VCaP (cell line): Measurements from ENCODE around the gene DBET.
"Not testable (repeated sequence)": the region's sequence is repeated elsewhere in the genome, so short reads cannot be mapped to it uniquely, and the experiment has no call there.

Experiments used
- H3K27ac ChIP-seq: fragments of 450-650 bp; 2 replicates; pipeline ENCODE4 v1.5.1; 2017
- TF ChIP-seq, protein P1 (sequence below): fragments of 450-650 bp; conservative IDR thresholded peaks from 2 replicates; pipeline ENCODE4 v1.5.1; 2017; ENCODE audit warnings: mild to moderate bottlenecking, moderate library complexity

The DBET gene

DNA sequence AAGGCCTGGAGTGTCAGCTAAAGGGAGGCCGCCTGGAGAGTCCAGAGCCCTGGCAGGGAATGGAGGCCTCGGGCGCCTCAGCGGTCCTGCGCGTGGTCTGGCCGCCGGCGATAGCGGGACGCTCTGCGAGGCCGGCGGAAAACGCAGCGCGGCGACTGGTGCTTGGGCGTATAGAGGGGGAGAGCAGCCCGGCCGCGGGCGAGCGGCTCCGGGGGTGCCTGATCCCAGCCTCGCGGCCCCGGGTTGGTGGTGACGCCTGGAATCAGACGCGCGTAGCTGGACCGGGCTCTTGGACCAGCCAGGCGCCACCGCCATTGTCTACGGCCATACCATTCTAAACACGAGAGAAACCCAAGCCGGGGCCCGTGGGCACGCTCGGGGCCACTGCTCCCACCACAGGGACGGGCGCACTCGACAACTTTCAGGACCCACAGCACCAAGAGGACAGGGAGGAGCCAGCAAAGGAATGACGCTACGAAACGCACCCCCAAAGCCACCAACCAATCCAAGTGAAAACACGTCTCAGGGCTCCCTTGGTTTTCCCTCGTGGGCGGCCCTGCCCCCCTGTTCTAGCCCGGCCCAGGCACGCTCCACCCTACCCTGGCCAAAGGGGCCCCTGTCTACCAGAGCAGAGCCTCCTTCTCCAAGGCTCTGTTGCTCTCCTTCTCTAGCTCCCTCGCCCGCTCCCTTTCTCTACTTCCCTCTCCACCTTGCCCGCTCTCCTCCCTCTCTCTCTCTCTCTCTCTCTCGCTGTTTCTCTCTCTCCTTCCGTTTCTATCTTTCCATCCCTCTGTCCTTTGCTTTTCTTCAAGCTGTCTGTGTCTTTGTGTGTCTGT, 45.1 kb upstream of the DBET start:
- no peak overlapping the region for H3K27ac ChIP-seq
- TF ChIP-seq, protein P1, sequence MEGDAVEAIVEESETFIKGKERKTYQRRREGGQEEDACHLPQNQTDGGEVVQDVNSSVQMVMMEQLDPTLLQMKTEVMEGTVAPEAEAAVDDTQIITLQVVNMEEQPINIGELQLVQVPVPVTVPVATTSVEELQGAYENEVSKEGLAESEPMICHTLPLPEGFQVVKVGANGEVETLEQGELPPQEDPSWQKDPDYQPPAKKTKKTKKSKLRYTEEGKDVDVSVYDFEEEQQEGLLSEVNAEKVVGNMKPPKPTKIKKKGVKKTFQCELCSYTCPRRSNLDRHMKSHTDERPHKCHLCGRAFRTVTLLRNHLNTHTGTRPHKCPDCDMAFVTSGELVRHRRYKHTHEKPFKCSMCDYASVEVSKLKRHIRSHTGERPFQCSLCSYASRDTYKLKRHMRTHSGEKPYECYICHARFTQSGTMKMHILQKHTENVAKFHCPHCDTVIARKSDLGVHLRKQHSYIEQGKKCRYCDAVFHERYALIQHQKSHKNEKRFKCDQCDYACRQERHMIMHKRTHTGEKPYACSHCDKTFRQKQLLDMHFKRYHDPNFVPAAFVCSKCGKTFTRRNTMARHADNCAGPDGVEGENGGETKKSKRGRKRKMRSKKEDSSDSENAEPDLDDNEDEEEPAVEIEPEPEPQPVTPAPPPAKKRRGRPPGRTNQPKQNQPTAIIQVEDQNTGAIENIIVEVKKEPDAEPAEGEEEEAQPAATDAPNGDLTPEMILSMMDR, result no peak

DNA sequence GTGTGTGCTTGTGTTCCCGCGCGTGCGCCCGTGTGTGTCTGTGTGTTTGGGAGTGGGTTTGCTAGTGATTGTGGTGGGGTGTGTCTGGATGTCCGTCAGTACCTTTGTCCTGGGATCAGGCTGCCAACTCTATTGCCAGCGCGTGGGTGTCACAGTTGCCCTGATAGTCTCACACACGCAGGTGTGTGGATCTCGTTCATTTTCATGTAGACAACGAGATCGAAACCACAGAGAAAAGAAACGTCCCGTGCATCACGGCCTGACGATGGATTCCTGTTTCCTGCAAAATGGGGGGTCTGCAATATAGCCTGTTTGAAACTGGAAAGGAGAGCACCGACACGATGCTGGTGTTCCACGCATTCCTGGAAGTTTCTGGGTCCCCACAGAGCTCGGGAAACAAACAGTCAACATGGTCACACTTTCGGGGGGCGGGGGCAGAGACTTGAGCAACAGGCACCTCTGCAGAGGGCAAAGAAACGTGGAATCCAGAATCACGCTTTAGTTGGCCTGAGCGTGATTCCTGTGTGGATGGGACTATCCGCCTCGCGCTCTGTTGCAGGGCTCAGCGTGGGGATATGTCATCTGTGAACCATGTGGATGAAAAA, 44.3 kb upstream of the DBET start:
- H3K27ac ChIP-seq, result not testable (repeated sequence)

DNA sequence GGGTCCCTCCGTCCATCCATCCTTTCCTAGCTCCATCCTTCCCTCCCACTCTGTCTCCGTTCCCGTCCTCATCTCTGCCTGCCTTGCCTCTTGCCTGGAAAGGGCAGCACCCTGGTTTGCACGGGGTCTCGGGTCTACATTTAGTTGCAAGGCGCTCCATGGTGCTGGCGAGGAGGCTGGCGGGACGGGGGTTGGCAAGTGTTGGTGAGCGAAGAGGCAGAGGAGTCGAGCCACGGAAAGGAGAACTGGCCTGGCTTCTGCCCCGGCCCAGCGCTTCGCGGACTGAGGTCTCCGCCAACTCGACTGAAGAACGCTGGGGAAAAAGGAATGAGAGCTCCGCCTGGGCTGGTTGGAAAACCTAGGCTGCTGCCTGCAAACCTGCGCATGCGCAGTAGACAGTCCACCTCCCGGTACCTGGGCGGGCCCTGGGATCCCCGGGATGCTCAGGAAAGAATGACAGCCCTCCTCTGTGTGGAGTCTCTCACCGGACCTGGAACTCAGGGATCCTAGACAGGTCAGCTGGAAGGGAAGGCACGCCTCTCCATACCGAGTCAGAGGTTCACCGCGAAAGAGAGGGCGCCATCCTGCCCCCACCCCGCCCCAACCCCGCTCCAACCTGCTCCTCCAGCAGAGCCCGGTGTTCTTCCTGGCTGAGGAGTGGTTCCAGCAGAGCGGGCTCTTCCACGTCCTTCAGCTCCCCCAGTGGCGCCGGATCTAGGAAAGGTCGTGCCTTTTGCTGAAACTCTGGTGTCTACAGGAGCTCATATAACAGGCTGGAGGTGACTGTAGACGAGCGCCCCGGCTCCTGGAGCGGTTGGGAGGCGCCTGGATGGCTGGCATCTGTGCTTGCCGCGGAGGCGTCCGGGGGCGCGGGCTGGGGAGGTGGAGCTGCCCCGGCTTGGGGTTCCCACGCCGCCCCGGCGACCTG, 43.2 kb upstream of the DBET start:
- TF ChIP-seq, protein P1, result no peak
- H3K27ac ChIP-seq, result no peak overlapping the region

DNA sequence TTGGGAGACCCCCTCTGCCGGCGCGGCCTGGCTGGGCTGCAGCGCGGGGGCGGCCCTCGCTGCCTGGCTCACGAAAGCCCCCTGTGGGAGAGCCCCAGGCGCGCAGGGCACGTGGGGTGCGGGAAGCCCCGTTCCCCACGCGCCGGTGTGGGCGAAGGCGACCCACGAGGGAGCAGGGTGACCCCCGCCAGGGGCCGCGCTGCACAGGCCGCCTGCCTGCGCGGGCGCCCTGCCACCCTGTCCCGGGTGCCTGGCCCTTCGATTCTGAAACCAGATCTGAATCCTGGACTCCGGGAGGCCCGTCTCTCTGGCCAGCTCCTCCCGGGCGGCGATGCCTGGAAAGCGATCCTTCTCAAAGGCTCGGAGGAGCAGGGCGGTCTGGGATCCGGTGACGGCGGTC, 42.3 kb upstream of the DBET start:
- H3K27ac ChIP-seq, result not testable (repeated sequence)

DNA sequence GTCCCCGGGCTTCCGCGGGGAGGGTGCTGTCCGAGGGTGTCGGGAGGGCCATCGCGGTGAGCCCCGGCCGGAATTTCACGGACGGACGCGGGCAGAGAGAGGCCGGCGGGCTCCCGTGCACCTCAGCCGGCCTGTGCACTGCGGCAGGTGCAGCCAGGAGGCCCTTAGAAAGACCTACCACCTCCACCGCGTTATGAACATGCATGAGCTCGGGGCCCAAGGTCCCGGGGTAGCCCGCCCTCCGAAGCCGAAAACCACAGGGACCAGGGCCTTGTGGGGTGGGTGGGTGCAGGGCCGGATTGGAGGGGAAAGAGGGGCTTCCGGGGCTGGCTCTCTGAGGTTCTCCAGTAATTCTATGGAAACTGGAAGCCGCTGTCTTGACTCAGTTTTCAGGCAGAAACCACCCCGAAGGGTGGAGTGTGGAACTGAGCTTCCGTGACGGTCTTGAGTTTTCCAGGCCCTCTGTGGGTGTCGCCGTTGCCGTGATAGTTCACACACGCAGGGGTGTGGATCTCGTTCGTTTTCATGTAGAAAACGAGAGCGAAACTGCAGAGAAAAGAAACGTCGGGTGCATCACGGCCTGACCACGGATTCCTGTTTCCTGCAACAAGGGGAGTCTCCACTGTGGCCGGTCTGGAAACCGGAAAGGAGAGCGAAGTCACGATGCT, 41.6 kb upstream of the DBET start:
- not testable (repeated sequence) for H3K27ac ChIP-seq

DNA sequence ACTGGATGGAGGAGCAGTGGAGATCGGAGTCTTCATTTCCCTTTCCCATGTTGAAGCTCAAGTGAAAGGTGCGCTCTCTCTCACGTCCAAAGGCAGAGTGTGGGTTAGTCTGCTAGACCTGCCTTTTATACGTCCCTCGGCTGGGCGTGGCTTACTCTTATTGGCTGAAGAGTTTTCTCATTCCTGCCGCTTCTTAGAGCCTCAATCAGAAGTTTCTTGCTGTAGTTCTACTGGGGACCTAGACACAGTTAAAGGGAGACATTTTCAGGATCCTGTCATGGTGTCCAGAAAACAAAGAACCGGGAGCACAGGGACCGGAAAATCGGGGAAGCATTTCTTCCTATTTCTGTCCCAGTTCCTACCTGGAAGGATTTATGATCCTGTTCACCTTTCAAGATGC, 37.1 kb upstream of the DBET start, which contains the start of gene FRG2:
Gene FRG2, minus strand, starts transcription at position 101 of the 400 bp plus-strand sequence. Its CDS starts 52 bp downstream, at position 49.
- not testable (repeated sequence) for H3K27ac ChIP-seq

DNA sequence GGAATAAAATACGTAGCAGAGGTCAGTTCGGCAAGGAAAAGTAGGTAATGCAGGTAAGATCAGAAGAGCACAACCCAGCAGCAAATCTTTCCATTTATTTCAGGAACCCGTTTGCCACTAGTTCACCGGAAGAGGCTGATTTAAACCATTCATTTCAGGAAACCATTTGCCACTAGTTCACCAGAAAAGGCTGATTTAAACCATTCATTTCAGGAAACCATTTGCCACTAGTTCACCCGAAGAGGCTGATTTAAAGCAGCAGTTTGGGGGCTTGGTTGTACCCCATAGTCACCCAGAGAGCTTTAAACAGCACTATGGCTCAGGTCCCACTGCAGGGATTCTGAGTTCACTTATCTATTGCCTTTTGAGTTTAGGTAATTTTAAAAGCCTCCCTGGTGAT, 33.0 kb upstream of the DBET start:
- not testable (repeated sequence) for H3K27ac ChIP-seq

DNA sequence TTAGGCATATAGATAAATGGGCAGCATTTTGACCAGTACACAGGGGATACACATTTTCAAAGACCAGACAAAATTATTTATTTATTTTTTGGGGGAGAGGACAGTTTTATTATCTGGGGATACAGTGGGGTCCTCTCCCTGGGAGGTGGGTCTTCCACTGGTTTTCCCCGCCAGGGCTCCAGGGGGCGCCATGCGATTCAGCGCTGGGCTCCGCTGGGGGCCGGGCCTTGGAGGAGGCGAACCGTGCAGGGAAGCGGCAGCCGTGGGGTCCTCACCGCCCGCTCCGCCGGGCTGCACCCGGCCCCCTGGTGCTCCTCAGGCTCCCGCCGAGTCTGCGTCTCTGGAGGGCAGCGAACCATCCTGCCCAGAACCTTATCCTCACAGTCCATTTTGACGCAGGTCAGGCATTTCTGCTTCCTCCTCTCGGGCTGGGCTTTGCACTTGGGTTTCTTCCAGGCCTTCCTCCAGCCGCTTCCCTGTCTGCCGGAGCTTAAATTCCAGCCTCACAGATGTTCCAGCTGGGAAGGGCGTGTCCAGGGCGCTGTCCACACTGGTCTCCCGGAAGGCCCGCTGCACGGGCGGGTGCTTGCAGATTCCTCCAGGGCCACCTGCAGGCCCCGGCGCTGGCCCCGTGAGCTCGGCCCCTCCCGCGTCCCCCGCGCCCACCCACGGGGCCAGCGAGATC, 26.5 kb upstream of the DBET start:
- TF ChIP-seq, protein P1, result peak; percentile 13; the same call in 1 of the 2 replicates

DNA sequence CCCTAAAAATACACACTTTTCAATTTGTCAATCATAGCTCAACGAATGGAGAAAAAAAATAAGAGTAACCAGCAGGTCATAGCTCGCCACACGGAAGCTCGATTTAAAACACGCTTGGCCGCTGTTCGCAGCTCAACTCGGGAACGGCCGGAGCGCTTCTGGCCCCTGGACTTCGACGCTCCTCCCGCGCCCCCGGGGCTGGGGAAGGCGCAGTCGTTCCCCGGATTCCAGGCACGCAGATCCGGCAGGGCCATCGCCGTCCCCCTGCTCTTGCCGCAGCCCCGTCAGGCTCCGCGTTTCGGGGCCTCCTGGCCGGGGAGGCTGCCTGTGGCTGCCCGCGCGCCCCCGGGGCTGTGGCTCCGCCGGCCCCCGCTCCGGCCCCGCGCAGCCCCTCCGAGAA, 23.4 kb upstream of the DBET start:
- H3K27ac ChIP-seq, result not testable (repeated sequence)

More for the DNA sequence above, 26.5 kb upstream of the DBET start:
- not testable (repeated sequence) for H3K27ac ChIP-seq

DNA sequence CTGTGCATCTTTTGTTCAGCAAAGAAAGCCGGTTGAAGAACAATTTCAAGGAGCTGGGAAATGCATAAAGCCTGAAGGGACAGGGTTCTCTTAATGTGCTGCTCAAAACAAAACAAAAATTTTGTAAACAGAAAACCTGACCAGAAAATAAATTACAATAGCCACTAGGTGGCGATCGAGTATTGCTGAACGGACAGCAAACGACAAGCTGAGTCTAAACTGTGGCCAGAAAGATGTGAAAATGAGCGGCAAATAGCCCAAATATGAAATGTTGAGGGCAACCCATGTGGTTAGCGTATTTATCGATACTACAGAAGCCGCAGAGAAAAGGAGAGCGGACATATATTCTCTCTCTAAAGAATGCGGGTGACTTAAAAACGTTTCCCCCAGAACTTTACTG, 16.7 kb upstream of the DBET start:
- H3K27ac ChIP-seq, result not testable (repeated sequence)

DNA sequence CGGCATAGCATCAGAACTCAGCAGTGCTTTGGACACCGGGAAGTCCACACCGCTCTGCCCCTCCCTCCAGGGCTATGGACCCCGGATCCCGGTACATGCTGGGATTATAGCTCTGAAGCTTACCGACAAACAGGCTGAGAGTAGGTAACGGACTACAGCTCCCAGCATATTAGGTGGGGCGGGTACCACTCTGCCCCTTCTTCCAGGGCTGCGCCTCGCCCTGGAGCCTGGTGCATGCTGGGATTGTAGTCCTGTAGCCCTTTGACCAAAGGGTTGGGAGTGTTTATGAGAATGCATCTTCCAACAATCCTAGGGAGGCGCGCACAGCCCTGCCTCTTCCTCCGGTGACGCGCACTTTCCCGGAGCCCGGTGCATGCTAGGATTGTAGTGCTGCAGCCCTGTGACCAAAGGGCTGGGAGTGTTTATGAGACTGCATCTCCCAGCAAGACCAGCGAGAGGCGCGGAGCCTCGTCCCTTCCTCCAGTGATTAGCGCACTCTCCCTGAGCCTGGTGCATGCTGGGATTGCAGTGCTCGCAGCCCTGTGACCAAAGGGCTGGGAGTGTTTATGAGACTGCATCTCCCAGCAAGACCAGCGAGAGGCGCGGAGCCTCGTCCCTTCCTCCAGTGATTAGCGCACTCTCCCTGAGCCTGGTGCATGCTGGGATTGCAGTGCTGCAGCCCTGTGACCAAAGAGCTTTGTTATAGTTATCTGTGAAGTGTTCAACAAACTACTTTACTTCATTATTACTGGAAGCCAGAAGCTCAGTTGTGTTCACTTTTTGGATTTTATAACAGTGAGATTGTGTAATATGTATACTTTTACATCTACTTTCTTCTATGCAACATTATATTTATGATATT, 14.7 kb upstream of the DBET start:
- H3K27ac ChIP-seq, result not testable (repeated sequence)

DNA sequence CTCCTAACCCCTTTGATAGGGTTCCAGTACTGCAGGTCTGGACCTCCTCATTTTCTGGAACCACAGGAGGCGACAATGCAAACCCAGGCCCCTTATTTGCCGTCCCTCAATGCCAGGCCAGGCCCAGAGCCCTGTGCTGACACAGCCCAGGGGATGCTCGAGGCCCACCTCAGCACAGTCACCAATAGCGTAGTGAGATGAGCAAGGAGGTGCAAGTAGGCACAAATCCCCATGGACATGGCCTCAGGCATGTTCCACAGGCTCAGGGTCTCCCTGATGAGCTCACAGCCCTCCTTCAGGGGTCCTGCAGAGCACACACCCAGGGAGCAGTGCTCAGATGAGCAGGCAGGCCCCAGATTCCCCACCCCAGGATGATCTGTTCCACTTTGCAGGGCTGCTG, 5.3 kb upstream of the DBET start:
- not testable (repeated sequence) for H3K27ac ChIP-seq

DNA sequence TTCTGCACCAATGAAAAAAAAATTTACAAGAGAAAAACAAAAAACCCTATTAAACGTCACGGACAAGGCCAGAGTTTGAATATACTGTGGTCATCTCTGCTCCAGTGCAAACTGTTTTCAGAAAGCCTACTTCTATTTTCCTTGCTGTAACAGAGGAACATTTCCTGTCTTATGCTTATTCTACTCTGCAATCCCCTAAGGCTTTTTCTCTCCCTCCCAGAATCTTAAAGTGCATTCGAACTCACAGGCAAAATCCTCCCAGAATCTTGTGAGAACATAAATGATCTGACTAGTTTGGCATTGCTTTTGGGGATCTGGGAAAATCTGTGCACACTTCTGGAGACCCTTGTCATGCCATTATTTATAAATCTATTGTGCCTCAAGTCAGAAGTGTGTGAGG, 503 bp downstream of the DBET start:
- H3K27ac ChIP-seq, result not testable (repeated sequence)

DNA sequence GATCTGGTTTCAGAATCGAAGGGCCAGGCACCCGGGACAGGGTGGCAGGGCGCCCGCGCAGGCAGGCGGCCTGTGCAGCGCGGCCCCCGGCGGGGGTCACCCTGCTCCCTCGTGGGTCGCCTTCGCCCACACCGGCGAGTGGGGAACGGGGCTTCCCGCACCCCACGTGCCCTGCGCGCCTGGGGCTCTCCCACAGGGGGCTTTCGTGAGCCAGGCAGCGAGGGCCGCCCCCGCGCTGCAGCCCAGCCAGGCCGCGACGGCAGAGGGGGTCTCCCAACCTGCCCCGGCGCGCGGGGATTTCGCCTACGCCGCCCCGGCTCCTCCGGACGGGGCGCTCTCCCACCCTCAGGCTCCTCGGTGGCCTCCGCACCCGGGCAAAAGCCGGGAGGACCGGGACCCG, 4.0 kb downstream of the DBET start:
- not testable (repeated sequence) for H3K27ac ChIP-seq

DNA sequence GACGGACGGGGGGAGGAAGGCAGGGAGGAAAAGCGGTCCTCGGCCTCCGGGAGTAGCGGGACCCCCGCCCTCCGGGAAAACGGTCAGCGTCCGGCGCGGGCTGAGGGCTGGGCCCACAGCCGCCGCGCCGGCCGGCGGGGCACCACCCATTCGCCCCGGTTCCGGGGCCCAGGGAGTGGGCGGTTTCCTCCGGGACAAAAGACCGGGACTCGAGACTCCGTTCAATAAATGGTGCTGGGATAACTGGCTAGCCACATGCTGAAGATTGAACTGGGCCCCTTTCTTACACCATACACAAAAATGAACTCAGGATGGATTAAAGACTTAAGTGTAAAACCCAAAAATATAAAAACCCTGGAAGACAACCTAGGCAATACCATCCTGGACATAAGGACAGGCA, 28.8 kb downstream of the DBET start:
- H3K27ac ChIP-seq, result not testable (repeated sequence)
